ENCODE data around the gene CLN5.

Gene CLN5

DNA sequence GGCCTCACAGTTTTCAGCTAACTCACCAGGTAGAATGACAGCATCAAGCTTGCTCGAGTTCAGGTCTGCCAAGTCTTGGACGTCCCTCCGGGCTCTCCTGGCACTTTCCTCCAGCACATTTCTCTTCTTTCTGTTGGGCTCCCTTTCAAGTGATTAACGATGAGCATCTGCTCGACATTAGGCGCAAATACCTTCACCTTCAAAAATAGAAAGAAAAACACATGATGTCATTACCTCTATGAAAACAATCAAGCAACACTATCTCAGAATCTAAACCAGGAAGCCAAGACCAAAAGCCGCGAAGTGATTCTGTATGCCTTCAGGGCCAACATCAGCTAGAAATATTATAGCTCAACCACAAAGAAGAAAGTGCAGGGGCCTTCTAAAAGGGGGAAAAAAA, 15.4 kb upstream of the CLN5 start:
- no peak overlapping the region for H3K4me2 ChIP-seq (ENCODE audit: low read length)
- H4K20me1 ChIP-seq (ENCODE audit: insufficient read depth, low read length): no peaks in the 10 kb centered on the region
- no peaks in the 10 kb centered on the region for H3K9me3 ChIP-seq (ENCODE audit: low read length)
- TF ChIP-seq EZH2 (IDR thresholded peaks at IDR 0.05; ENCODE audit: borderline replicate concordance, low read length): no peak
- TF ChIP-seq, protein P1, sequence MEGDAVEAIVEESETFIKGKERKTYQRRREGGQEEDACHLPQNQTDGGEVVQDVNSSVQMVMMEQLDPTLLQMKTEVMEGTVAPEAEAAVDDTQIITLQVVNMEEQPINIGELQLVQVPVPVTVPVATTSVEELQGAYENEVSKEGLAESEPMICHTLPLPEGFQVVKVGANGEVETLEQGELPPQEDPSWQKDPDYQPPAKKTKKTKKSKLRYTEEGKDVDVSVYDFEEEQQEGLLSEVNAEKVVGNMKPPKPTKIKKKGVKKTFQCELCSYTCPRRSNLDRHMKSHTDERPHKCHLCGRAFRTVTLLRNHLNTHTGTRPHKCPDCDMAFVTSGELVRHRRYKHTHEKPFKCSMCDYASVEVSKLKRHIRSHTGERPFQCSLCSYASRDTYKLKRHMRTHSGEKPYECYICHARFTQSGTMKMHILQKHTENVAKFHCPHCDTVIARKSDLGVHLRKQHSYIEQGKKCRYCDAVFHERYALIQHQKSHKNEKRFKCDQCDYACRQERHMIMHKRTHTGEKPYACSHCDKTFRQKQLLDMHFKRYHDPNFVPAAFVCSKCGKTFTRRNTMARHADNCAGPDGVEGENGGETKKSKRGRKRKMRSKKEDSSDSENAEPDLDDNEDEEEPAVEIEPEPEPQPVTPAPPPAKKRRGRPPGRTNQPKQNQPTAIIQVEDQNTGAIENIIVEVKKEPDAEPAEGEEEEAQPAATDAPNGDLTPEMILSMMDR (IDR thresholded peaks at IDR 0.05; ENCODE audit: low read length): no peak
- no peak overlapping the region for H3K27ac ChIP-seq (ENCODE audit: low read depth, low read length, poor library complexity, severe bottlenecking)
- H3K4me3 ChIP-seq (ENCODE audit: low read depth, low read length, poor library complexity, severe bottlenecking): no peak overlapping the region
- no peak overlapping the region for H3K9ac ChIP-seq (ENCODE audit: low read length)
- H3K9me2 ChIP-seq (ENCODE audit: low read depth, low read length): no peaks in the 10 kb centered on the region
- H3K36me3 ChIP-seq (ENCODE audit: insufficient read depth, low read length): no peaks in the 10 kb centered on the region
- H3K79me2 ChIP-seq (ENCODE audit: insufficient read depth, low read length): no peaks in the 10 kb centered on the region
- no peaks in the 10 kb centered on the region for H3F3A ChIP-seq (ENCODE audit: insufficient read depth, low read length)
- H2AFZ ChIP-seq (ENCODE audit: low read length): no peak overlapping the region
- no peaks in the 10 kb centered on the region for H3K27me3 ChIP-seq (ENCODE audit: insufficient read depth, low read length)
- H3K4me1 ChIP-seq (ENCODE audit: insufficient read depth, low read length, severe bottlenecking): peaks cover 7% of the 10 kb centered on the region

DNA sequence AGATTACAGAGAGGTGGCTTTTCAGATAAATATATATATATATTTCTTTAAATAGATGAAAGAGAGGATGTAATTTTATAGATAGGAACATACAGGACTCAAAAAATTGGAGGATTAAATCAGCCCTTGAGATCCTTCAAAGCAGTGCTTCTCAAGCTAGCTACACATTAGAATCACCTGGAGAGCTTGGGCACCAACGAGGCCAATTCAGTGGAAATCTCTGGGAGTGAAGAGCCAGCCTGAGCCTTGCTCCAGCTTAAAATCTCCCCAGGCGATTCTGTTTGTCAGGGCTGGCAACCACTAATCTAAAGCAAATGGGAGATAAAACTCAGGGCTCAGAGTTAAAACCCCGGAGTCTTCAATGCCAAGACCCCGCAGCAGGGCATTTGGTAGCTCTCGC, 15.0 kb upstream of the CLN5 start:
- H4K20me1 ChIP-seq (ENCODE audit: insufficient read depth, low read length): no peaks in the 10 kb centered on the region
- no peaks in the 10 kb centered on the region for H3K27me3 ChIP-seq (ENCODE audit: insufficient read depth, low read length)
- no peaks in the 10 kb centered on the region for H3K9me3 ChIP-seq (ENCODE audit: low read length)
- no peaks in the 10 kb centered on the region for H3K79me2 ChIP-seq (ENCODE audit: insufficient read depth, low read length)
- TF ChIP-seq EZH2 (IDR thresholded peaks at IDR 0.05; ENCODE audit: borderline replicate concordance, low read length): no peak
- TF ChIP-seq, protein P1 (IDR thresholded peaks at IDR 0.05; ENCODE audit: low read length): no peak
- H3K9ac ChIP-seq (ENCODE audit: low read length): no peak overlapping the region
- H2AFZ ChIP-seq (ENCODE audit: low read length): no peak overlapping the region
- no peak overlapping the region for H3K4me2 ChIP-seq (ENCODE audit: low read length)
- H3K27ac ChIP-seq (ENCODE audit: low read depth, low read length, poor library complexity, severe bottlenecking): no peak overlapping the region
- no peaks in the 10 kb centered on the region for H3F3A ChIP-seq (ENCODE audit: insufficient read depth, low read length)
- peaks cover 7% of the 10 kb centered on the region for H3K4me1 ChIP-seq (ENCODE audit: insufficient read depth, low read length, severe bottlenecking)
- no peaks in the 10 kb centered on the region for H3K36me3 ChIP-seq (ENCODE audit: insufficient read depth, low read length)
- no peaks in the 10 kb centered on the region for H3K9me2 ChIP-seq (ENCODE audit: low read depth, low read length)
- no peak overlapping the region for H3K4me3 ChIP-seq (ENCODE audit: low read depth, low read length, poor library complexity, severe bottlenecking)

DNA sequence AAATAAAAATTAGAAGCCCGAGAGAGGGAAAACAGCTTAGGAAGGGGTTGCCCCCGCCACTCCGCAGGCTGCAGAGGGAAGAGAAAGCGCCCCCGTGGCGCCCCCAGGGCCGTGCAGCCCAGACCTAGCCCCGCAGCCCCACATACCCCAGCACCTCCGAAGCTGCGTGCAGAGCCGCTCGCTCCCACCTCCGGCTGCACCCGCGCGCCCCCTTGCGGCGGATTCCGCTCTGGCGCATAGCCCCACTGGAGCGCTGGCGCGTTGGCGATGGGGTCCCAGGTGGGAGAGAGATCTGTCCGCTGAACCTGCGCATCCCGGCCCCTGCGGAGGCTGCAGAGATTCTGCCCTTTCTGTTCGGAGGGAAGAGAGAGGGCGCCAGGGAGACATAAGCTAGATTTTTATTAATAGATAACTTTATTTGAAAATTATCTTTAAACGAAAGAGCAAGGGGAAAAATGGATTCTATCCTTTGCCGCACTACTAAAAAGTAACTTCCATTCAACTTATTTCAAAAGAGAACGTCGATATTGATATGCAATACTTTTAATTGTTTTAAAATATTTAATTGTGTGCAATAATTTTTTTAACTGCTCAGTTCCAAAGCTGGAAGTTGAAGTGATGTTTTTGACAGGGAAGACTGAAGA, 11.7 kb upstream of the CLN5 start:
- H3K27me3 ChIP-seq (ENCODE audit: insufficient read depth, low read length): no peaks in the 10 kb centered on the region
- H3K9me2 ChIP-seq (ENCODE audit: low read depth, low read length): no peaks in the 10 kb centered on the region
- H3F3A ChIP-seq (ENCODE audit: insufficient read depth, low read length): no peaks in the 10 kb centered on the region
- TF ChIP-seq, protein P1 (IDR thresholded peaks at IDR 0.05; ENCODE audit: low read length): peak; percentile 99
- TF ChIP-seq EZH2 (IDR thresholded peaks at IDR 0.05; ENCODE audit: borderline replicate concordance, low read length): no peak
- H2AFZ ChIP-seq (ENCODE audit: low read length): no peak overlapping the region
- H3K4me3 ChIP-seq (ENCODE audit: low read depth, low read length, poor library complexity, severe bottlenecking): no peak overlapping the region
- H3K36me3 ChIP-seq (ENCODE audit: insufficient read depth, low read length): no peaks in the 10 kb centered on the region
- H3K9ac ChIP-seq (ENCODE audit: low read length): no peak overlapping the region
- peak overlapping the region; percentile 22 for H3K4me2 ChIP-seq (ENCODE audit: low read length)
- no peaks in the 10 kb centered on the region for H4K20me1 ChIP-seq (ENCODE audit: insufficient read depth, low read length)
- H3K9me3 ChIP-seq (ENCODE audit: low read length): no peaks in the 10 kb centered on the region
- H3K79me2 ChIP-seq (ENCODE audit: insufficient read depth, low read length): no peaks in the 10 kb centered on the region
- no peak overlapping the region for H3K27ac ChIP-seq (ENCODE audit: low read depth, low read length, poor library complexity, severe bottlenecking)
- peaks cover 7% of the 10 kb centered on the region for H3K4me1 ChIP-seq (ENCODE audit: insufficient read depth, low read length, severe bottlenecking)

All from OCI-LY1 (cell line).